Panc1 (cell line): ENCODE results near the gene TBC1D23. TPM values are rescaled to one million over a fixed set of nuclear protein-coding genes. Genes with fewer than 3 reads are reported as not detected.

ENCODE experiments used
- ATAC-seq: fragments of 200-7000 bp; cut with Tn5 transposase; 2 replicates; pipeline ENCODE4 v1.9.1; 2020; ENCODE audit warnings: mild to moderate bottlenecking, moderate library complexity
- BruUV-seq: library from RNA; stranded (reverse); fragments of 400-500 nt; replicated peaks from 2 replicates; lab custom pipeline; 2021; lab: Mats Ljungman, UMichigan
- CTCF ChIA-PET: fragments of 300-600 bp; sonication (Branson Sonifier 250); formaldehyde crosslinking; loops from one replicate; lab custom pipeline; 2022; ENCODE audit warnings: antibody characterized with exemption; lab: Charles Lee
- POLR2A ChIA-PET: fragments of 300-600 bp; sonication (Branson Sonifier 250); formaldehyde crosslinking; loops from one replicate; lab custom pipeline; 2022; ENCODE audit warnings: antibody characterized with exemption; lab: Charles Lee
- DNase-seq: peaks from one replicate; pipeline ENCODE4 v3.0.0-alpha.2; 2010; ENCODE audit warnings: low read depth, low spot score
- H3K27ac ChIP-seq: 2 replicates; pipeline ENCODE4 v1.5.1; 2011; ENCODE audit warnings: mild to moderate bottlenecking, low read length, inconsistent platforms
- H3K27me3 ChIP-seq: fragments of 200-500 bp; sonication (Bioruptor generic); 2 replicates; pipeline ENCODE4 v1.6.0; 2014; ENCODE audit warnings: low read length, inconsistent platforms; ENCODE audit not compliant: control insufficient read depth, insufficient read depth
- H3K36me3 ChIP-seq: fragments of 200-500 bp; sonication (Bioruptor generic); 2 replicates; pipeline ENCODE4 v1.5.1; 2014; ENCODE audit warnings: inconsistent platforms, mild to moderate bottlenecking, low read length, moderate library complexity; ENCODE audit not compliant: control insufficient read depth, insufficient read depth
- H3K4me1 ChIP-seq: 2 replicates; pipeline ENCODE4 v1.5.1; 2011; ENCODE audit warnings: inconsistent platforms, mild to moderate bottlenecking, low read length, moderate library complexity; ENCODE audit not compliant: control insufficient read depth, insufficient read depth
- H3K4me3 ChIP-seq, 2 experiments: 2 replicates each; pipeline ENCODE4 v1.5.1; 2011 to 2012; ENCODE audit warnings: low read depth in 2 of 2, low read length in 2 of 2, mild to moderate bottlenecking in 2 of 2, inconsistent platforms in 1 of 2, moderate library complexity in 1 of 2
- H3K9me3 ChIP-seq: fragments of 200-500 bp; sonication (Bioruptor generic); 2 replicates; pipeline ENCODE4 v1.5.1; 2014; ENCODE audit warnings: low read depth, mild to moderate bottlenecking, inconsistent platforms, low read length, moderate library complexity; ENCODE audit not compliant: control insufficient read depth, insufficient read depth
- CTCF ChIP-seq: fragments of 450-650 bp; IDR thresholded peaks from 2 replicates; pipeline ENCODE4 v1.5.1; 2017; ENCODE audit warnings: mild to moderate bottlenecking
- POLR2AphosphoS5 ChIP-seq: IDR thresholded peaks from 2 replicates; pipeline ENCODE4 v1.6.1; 2012; ENCODE audit warnings: mild to moderate bottlenecking, low read depth, low read length, moderate library complexity
- REST ChIP-seq, 2 experiments: IDR thresholded peaks; 2 replicates each; pipeline ENCODE4 v1.6.1; 2011 to 2012; ENCODE audit warnings: low read depth in 2 of 2, control low read depth in 1 of 2, low read length in 1 of 2, mild to moderate bottlenecking in 1 of 2, moderate library complexity in 1 of 2; ENCODE audit not compliant: insufficient read depth in 1 of 2
- SIN3A ChIP-seq: IDR thresholded peaks from 2 replicates; pipeline ENCODE4 v1.6.1; 2012; ENCODE audit warnings: low read depth, mild to moderate bottlenecking, low read length, moderate library complexity, borderline replicate concordance; ENCODE audit not compliant: insufficient read depth
- TCF7L2 ChIP-seq: IDR thresholded peaks from 2 replicates; pipeline ENCODE4 v1.6.1; 2011; ENCODE audit warnings: mild to moderate bottlenecking, low read depth, low read length, inconsistent platforms
- in situ Hi-C: cut with HindIII; loops from 2 replicates; pipeline ENCODE4 v1.10.0; 2016; ENCODE audit warnings: low sequenced_read_pairs, low pct_unique_long_range_greater_than_20kb
- intact Hi-C: fragments of 100-400 bp; cut with micrococcal nuclease; formaldehyde crosslinking; loops from one replicate; pipeline ENCODE4 v1.10.0; 2022; ENCODE audit not compliant: unreplicated experiment
- total RNA-seq: library from RNA; stranded (reverse); gene quantifications from one replicate; pipeline ENCODE4 v1.2.1, GENCODE V29; 2021; ENCODE audit not compliant: unreplicated experiment

The TBC1D23 gene
- total RNA-seq, 1 experiment from 2014 or later = 39.4 TPM

GRCh38 chr3:100221159-100221558 is 39.6 kb upstream of the TBC1D23 start:
- in situ Hi-C loops = no loop called here
- Histone ChIP-seq H3K4me1 (no peaks in the 10 kb centered on the region), H3K36me3 (no peaks in the 10 kb centered on the region), H3K27me3 (no peaks in the 10 kb centered on the region), H3K27ac (no peak overlapping the region), H3K4me3 (no peak overlapping the region), H3K9me3 (peaks cover 5% of the 10 kb centered on the region; the same call in 1 of the 2 replicates)
- POLR2A ChIA-PET = no interaction called here
- no peak for TF ChIP-seq POLR2AphosphoS5
- CTCF ChIA-PET = no interaction called here
- BruUV-seq = no TSS peak
- ATAC-seq (no peak), DNase-seq (no peak)
- intact Hi-C loops = no loop called here

GRCh38 chr3:100225193-100225592 is 35.6 kb upstream of the TBC1D23 start:
- CTCF ChIA-PET = no interaction called here
- Histone ChIP-seq H3K4me1 (no peaks in the 10 kb centered on the region), H3K27ac (no peak overlapping the region), H3K36me3 (no peaks in the 10 kb centered on the region), H3K9me3 (peaks cover 5% of the 10 kb centered on the region; the same call in 1 of the 2 replicates), H3K4me3 (no peak overlapping the region), H3K27me3 (no peaks in the 10 kb centered on the region)
- ATAC-seq (no peak), DNase-seq (no peak)
- intact Hi-C loops (no loop called here), in situ Hi-C loops (no loop called here)
- TF ChIP-seq SIN3A (no peak), TCF7L2 (no peak), POLR2AphosphoS5 (no peak)
- POLR2A ChIA-PET = no interaction called here
- no TSS peak for BruUV-seq

GRCh38 chr3:100225883-100226282 is 34.9 kb upstream of the TBC1D23 start:
- ChIA-PET CTCF (interaction anchor here (0.6 kb wide), 1 partner anchor 121 kb away, joined by 4 read pairs; no protein-coding TSS in a partner anchor), POLR2A (no interaction called here)
- no peaks in the 10 kb centered on the region for H3K4me1 ChIP-seq
- no peaks in the 10 kb centered on the region for H3K36me3 ChIP-seq
- no TSS peak for BruUV-seq
- H3K27ac ChIP-seq = no peak overlapping the region
- peaks cover 2% of the 10 kb centered on the region; the same call in 1 of the 2 replicates for H3K9me3 ChIP-seq
- DNase-seq (no peak), ATAC-seq (no peak)
- H3K4me3 ChIP-seq = no peak overlapping the region
- no peaks in the 10 kb centered on the region for H3K27me3 ChIP-seq
- intact Hi-C loops (no loop called here), in situ Hi-C loops (no loop called here)
- TF ChIP-seq SIN3A (no peak), REST (IDR thresholded peaks at IDR 0.05; ENCODE audit: insufficient read depth in 1 of 2, low read depth in 2 of 2, low read length in 1 of 2) (no peak), CTCF (no peak), POLR2AphosphoS5 (no peak), TCF7L2 (no peak)
